Measurements from ENCODE around the gene AGPAT2. TPM values are rescaled to one million over a fixed set of nuclear protein-coding genes. Genes with fewer than 3 reads are reported as not detected.
A peak's percentile ranks its signal among the peaks of the same experiment; 100 is the strongest.

The AGPAT2 gene
- total RNA-seq, 1 experiment from 2014 or later = 54.7 TPM

- DNase-seq = no peak
- H3K4me3 ChIP-seq (ENCODE audit: insufficient read depth, low read depth, low read length) = no peak overlapping the region
- H3K36me3 ChIP-seq (replicated peaks; ENCODE audit: control insufficient read depth, insufficient read depth, low read length) = no peaks in the 10 kb centered on the region
- no peaks in the 10 kb centered on the region for H3K27me3 ChIP-seq (ENCODE audit: control insufficient read depth, insufficient read depth, low read length)
Measured at GRCh38 chr9:136700304-136700703, 13.0 kb upstream of the AGPAT2 start.

GRCh38 chr9:136698635-136699246, 11.5 kb upstream of the AGPAT2 start:
- H3K27me3 ChIP-seq (ENCODE audit: control insufficient read depth, insufficient read depth, low read length) = no peaks in the 10 kb centered on the region

DNA sequence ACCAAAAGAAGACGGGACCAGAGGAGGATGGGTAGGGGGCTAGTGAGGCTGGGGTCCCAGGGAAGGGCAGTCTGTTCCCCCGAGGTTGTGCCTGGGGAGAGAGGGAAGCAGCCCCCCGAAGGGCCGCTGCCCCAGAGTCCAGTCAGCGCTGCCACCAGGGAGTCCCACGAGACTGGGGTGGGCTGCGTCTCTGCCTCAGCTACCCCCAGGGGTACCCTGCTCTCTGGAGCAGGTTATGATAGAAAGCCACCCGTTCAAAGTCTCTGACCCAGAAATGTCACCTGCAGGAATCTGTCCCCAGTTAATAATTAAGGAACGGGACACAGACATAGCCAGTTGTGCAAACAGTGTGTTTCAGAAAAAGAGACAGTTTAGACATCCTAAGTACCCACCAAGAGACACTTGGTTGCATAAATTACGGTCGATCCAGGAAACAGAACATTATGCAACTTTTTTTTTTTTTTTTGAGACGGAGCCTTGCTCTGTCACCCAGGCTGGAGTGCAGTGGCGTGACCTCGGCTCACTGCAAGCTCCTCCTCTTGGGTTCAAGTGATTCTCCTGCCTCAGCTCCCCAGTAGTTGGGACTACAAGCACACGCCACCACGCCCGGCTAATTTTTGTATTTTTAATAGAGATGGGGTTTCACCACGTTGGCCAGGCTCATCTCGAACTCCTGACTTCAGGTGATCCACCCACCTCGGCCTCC, 10.7 kb upstream of the AGPAT2 start:
- no peaks in the 10 kb centered on the region for H3K27me3 ChIP-seq (ENCODE audit: control insufficient read depth, insufficient read depth, low read length)
- H3K4me3 ChIP-seq (ENCODE audit: insufficient read depth, low read depth, low read length) = no peak overlapping the region
- DNase-seq = no peak
- H3K36me3 ChIP-seq (replicated peaks; ENCODE audit: control insufficient read depth, insufficient read depth, low read length) = no peaks in the 10 kb centered on the region

More at GRCh38 chr9:136698635-136699246, 11.5 kb upstream of the AGPAT2 start:
- DNase-seq = no peak
- H3K36me3 ChIP-seq (replicated peaks; ENCODE audit: control insufficient read depth, insufficient read depth, low read length) = no peaks in the 10 kb centered on the region
- H3K4me3 ChIP-seq (ENCODE audit: insufficient read depth, low read depth, low read length) = no peak overlapping the region

DNA sequence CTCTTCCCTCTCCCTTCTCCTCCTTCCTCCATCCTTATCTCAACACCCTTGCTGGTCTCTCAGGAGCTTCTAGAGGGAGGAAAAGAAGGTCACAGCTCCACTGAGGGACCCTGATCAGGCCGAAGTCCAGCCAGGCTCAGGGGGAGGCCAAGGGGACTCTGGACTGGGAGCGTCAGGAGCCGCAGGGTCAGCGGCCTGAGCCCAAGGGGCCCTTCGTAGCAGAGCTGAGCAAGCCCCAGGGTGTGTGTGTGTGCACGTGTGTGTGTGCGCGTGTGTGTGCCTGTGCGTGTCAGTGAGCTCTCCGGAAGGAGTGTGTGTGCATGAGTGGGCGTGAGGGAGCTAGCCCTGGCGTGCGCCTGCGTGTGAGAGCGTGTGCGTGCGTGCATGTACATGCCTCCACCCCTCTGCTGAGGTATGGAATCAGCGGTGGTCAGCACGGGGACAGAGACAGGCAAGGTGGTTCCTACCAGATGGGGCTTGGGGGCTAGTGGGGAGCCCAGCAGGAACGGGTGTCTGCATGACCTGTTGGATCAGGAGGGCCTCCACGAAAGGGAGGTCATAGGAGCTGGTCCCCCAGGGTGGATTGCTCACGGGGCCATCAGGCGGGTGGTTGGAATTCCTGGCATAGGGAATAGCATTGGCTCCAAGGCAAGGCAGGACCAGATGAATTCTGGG, 10.0 kb upstream of the AGPAT2 start:
- Histone ChIP-seq H3K36me3 (replicated peaks; ENCODE audit: control insufficient read depth, insufficient read depth, low read length) (no peaks in the 10 kb centered on the region), H3K4me3 (ENCODE audit: insufficient read depth, low read depth, low read length) (no peak overlapping the region), H3K27me3 (ENCODE audit: control insufficient read depth, insufficient read depth, low read length) (no peaks in the 10 kb centered on the region)
- no peak for DNase-seq

DNA sequence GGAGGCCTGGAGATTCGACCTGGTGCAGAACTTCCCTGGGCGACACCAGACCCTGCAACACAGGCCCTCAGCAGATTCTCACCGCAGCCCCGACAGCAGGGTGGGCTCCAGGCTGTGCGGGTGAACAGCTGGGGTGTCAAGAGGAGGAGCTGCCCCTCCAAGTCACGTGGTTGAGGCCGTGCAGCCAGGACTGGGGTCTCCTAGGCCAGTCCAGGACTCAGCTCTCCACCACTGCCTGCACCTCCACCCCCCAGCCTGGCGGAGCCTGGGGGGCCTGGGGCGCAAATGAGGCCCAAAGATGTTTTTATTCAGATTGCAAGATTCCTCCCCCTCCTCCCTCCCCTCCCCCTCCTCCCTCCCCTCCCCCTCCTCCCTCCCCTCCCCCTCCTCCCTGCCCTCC, 9.2 kb upstream of the AGPAT2 start:
- H3K4me3 ChIP-seq (ENCODE audit: insufficient read depth, low read depth, low read length) = no peak overlapping the region
- H3K27me3 ChIP-seq (ENCODE audit: control insufficient read depth, insufficient read depth, low read length) = no peaks in the 10 kb centered on the region
- no peak for DNase-seq
- H3K36me3 ChIP-seq (replicated peaks; ENCODE audit: control insufficient read depth, insufficient read depth, low read length) = no peaks in the 10 kb centered on the region

DNA sequence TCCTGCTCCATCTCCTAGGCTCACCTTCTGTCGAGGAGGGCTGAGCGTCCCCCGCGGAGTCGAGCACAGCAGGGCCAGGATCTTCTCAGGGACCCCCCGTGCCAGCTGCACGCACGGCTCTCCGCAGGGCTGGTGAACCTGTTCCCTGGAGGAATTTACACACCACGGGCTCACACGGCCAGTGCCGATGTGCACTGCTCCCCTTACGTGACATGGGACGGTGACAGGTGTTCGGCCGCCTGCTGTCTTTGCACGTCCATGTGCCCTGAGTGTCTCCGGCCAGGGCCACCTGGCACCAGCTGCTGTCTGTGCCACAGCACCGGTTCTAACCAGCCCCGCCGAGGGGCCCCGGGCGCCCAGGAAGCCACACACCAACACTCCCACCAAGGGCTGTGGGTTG, 8.7 kb upstream of the AGPAT2 start:
- no peaks in the 10 kb centered on the region for H3K36me3 ChIP-seq (replicated peaks; ENCODE audit: control insufficient read depth, insufficient read depth, low read length)
- H3K4me3 ChIP-seq (ENCODE audit: insufficient read depth, low read depth, low read length) = no peak overlapping the region
- DNase-seq = no peak
- no peaks in the 10 kb centered on the region for H3K27me3 ChIP-seq (ENCODE audit: control insufficient read depth, insufficient read depth, low read length)

- DNase-seq = no peak
- Histone ChIP-seq H3K27me3 (ENCODE audit: control insufficient read depth, insufficient read depth, low read length) (no peaks in the 10 kb centered on the region), H3K36me3 (replicated peaks; ENCODE audit: control insufficient read depth, insufficient read depth, low read length) (no peaks in the 10 kb centered on the region), H3K4me3 (ENCODE audit: insufficient read depth, low read depth, low read length) (no peak overlapping the region)
Measured at GRCh38 chr9:136695435-136695895, 8.2 kb upstream of the AGPAT2 start.

- Histone ChIP-seq H3K36me3 (replicated peaks; ENCODE audit: control insufficient read depth, insufficient read depth, low read length) (no peaks in the 10 kb centered on the region), H3K4me3 (ENCODE audit: insufficient read depth, low read depth, low read length) (no peak overlapping the region), H3K27me3 (ENCODE audit: control insufficient read depth, insufficient read depth, low read length) (no peaks in the 10 kb centered on the region)
- no peak for DNase-seq
Measured at GRCh38 chr9:136694872-136695247, 7.6 kb upstream of the AGPAT2 start.

DNA sequence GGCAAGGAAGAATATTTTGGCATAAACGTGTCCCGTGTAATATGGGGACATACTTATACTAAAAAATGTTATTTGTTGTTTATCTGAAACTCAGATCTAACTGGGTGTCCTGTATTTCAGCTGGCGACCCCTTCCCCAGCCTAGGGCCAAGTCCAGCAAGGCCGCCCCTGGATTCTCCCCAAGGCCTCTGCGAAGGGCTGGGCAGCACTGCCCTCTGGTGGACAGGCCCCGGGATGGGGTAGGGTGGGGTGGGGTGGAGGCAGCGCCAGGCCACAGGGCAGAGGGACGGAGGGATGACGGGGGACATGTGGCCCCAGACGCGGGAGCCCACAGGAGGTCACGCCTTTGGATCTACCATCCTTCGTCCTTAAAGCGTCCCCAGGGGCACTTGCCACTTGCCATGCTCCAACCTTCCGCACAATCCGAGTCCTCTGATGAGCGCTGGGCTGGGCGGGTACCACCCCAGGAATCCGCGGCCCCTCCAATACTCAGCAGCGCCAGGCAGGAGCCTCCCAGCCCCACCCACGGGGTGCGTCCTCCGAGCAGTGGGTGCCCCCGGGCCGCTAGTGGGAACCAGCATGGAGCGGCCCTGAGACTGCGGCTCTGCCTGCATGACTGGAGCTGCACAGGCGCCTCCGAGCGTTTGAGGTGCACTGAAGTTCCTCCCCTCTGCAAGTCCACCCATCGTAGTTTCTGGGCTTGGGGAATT, 7.1 kb upstream of the AGPAT2 start:
- Histone ChIP-seq H3K36me3 (replicated peaks; ENCODE audit: control insufficient read depth, insufficient read depth, low read length) (no peaks in the 10 kb centered on the region), H3K27me3 (ENCODE audit: control insufficient read depth, insufficient read depth, low read length) (no peaks in the 10 kb centered on the region), H3K4me3 (ENCODE audit: insufficient read depth, low read depth, low read length) (no peak overlapping the region)
- peak; percentile 99 for DNase-seq

DNA sequence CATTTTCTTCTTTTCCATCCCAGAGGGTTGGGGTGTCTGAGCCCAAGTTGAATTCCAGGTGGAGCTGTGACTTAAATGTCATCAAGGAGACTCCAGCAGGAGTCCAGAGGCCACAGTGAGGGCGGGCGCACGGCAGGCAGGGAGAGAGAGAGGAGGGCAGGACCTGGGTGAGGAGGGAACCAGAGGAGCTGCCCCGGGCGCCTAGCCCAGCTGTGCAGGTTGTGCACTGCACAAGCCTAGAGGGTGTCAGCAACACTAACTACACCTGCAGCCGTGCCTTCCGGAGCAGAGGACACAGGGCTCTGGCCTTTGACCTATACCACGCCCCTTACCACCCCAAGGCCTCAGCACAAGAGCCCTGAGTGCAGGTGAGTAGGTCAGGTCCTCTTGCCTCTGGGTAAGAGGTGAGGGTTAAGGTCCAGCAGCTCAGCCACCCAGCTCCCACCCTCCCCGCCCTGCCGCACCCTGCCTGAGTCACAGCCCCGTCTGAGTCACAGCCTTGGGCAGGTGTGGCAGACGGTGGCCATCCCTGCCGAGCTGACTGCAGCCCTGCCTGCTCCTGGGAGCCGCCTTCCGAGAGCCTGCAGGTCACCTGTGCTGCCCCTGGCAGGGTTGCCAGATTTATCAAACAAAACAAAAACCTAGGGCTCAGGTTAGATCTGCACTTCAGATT, 6.4 kb upstream of the AGPAT2 start:
- no peak for DNase-seq
- H3K27me3 ChIP-seq (ENCODE audit: control insufficient read depth, insufficient read depth, low read length) = no peaks in the 10 kb centered on the region
- no peak overlapping the region for H3K4me3 ChIP-seq (ENCODE audit: insufficient read depth, low read depth, low read length)
- no peaks in the 10 kb centered on the region for H3K36me3 ChIP-seq (replicated peaks; ENCODE audit: control insufficient read depth, insufficient read depth, low read length)

DNA sequence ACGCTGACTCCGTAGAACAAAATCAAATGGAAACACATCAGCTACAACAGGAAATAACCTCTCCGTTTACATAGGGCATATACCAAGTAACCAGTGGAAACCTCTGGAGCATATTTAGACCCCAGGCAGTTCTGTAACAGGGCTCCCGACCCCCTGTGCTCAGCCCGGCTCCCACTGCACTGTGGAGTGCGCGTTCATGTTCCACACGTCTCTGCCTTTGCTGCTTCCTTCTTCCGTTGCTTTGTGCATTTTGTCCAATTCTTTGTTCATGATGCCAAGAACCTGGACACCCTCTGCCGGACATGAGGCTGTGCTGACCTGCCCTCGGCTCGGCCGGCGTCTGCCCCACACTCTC, 5.9 kb upstream of the AGPAT2 start:
- no peak for DNase-seq
- Histone ChIP-seq H3K36me3 (replicated peaks; ENCODE audit: control insufficient read depth, insufficient read depth, low read length) (no peaks in the 10 kb centered on the region), H3K27me3 (ENCODE audit: control insufficient read depth, insufficient read depth, low read length) (no peaks in the 10 kb centered on the region)

DNA sequence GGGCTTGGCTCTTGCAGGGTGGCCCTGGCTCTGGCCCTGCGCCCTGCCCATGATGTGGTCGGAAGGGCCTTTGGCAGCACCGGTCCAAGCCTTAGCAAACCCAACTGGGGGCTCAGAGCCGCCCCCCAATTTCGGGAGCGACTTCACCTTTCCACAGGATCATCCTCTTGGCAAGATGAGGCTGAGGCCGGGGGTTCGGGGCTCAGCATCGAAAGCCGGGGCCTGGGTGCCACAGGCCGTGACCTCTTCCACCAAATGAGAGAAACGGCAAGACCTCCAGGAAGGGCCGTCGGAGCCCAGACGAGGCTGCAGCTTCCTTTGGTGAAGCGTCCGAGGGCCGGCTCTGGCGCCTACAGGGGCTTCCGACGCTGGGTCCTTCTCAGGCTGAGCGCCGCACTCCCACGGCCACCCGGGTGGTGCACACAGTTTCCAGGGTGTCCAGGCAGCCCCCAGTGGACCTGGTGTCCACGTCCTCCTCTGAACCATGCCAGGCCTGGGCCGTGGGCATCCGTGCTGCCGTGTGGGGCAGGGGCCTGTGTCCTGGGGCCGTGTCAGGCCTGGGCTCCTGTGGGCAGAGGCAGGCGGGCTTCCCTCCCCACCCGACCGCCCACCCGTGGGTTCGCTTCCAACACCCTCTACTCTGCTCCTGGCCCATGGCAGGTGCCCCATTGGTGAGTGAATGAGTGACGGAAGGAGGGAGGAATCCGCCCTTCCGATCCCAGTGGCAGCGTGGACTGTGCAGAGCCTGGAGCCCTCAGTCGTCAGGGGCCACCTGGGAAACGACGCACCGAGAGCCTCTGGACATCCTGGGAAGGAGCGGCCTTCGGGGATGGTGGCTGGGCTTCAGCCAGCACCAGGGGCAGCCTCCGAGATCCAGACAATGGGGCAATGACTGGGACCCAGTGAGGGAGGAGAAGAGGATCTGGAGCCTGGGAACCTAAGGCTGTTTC, 5.2 kb upstream of the AGPAT2 start:
- no peaks in the 10 kb centered on the region for H3K36me3 ChIP-seq (replicated peaks; ENCODE audit: control insufficient read depth, insufficient read depth, low read length)

More for the DNA sequence above, 5.9 kb upstream of the AGPAT2 start:
- H3K4me3 ChIP-seq (ENCODE audit: insufficient read depth, low read depth, low read length) = no peak overlapping the region

GRCh38 chr9:136691316-136692184, 4.3 kb upstream of the AGPAT2 start:
- no peaks in the 10 kb centered on the region for H3K36me3 ChIP-seq (replicated peaks; ENCODE audit: control insufficient read depth, insufficient read depth, low read length)
- peak; percentile 86 for DNase-seq

More for the DNA sequence above, 5.2 kb upstream of the AGPAT2 start:
- Histone ChIP-seq H3K27me3 (ENCODE audit: control insufficient read depth, insufficient read depth, low read length) (no peaks in the 10 kb centered on the region), H3K4me3 (ENCODE audit: insufficient read depth, low read depth, low read length) (no peak overlapping the region)
- no peak for DNase-seq

More at GRCh38 chr9:136691316-136692184, 4.3 kb upstream of the AGPAT2 start:
- no peak overlapping the region for H3K4me3 ChIP-seq (ENCODE audit: insufficient read depth, low read depth, low read length)
- no peaks in the 10 kb centered on the region for H3K27me3 ChIP-seq (ENCODE audit: control insufficient read depth, insufficient read depth, low read length)

Data from H7 (cell line).